HUES6 (cell line): Measurements from ENCODE around the gene AP1B1.
A peak's percentile ranks its signal among the peaks of the same experiment; 100 is the strongest.
"Not testable (repeated sequence)": the region's sequence is repeated elsewhere in the genome, so short reads cannot be mapped to it uniquely, and the experiment has no call there.

Experiments used
- H3K27ac ChIP-seq: 2 replicates; pipeline ENCODE4 v1.7.0; 2013; ENCODE audit warnings: low read depth, mild to moderate bottlenecking, low read length, inconsistent platforms
- H3K27me3 ChIP-seq: 2 replicates; pipeline ENCODE4 v1.6.1; 2013; ENCODE audit warnings: low read length; ENCODE audit not compliant: control insufficient read depth, insufficient read depth
- H3K36me3 ChIP-seq: 2 replicates; pipeline ENCODE4 v1.6.1; 2013; ENCODE audit warnings: low read length; ENCODE audit not compliant: control insufficient read depth, insufficient read depth
- H3K4me1 ChIP-seq: 2 replicates; pipeline ENCODE4 v1.6.1; 2013; ENCODE audit warnings: low read length; ENCODE audit not compliant: control insufficient read depth, insufficient read depth
- H3K4me3 ChIP-seq: 2 replicates; pipeline ENCODE4 v1.5.1; 2013; ENCODE audit warnings: low read depth, low read length
- H3K9ac ChIP-seq: one replicate; pipeline ENCODE4 v1.6.1; 2013; ENCODE audit warnings: mild to moderate bottlenecking, low read length
- H3K9me3 ChIP-seq: 2 replicates; pipeline ENCODE4 v1.6.1; 2013; ENCODE audit warnings: low read depth, low read length; ENCODE audit not compliant: control insufficient read depth, insufficient read depth

Gene AP1B1

GRCh38 chr22:29387921-29388758 lies at the start of gene AP1B1:
AP1B1 (minus strand) TSS chr22:29388570; CDS start chr22:29367243, 21,327 bp downstream.
- H3K9me3 ChIP-seq, result no peaks in the 10 kb centered on the region
- H3K9ac ChIP-seq, result peak within 1 kb of the TSS; percentile 72
- H3K27me3 ChIP-seq, result no peaks in the 10 kb centered on the region
- peak within 1 kb of the TSS; percentile 37; the same call in 1 of the 2 replicates for H3K27ac ChIP-seq
- peak within 1 kb of the TSS; percentile 82 for H3K4me3 ChIP-seq
- H3K4me1 ChIP-seq, result peaks cover 8% of the 10 kb centered on the region; the same call in 1 of the 2 replicates
- H3K36me3 ChIP-seq, result no peaks in the 10 kb centered on the region; the same call in 1 of the 2 replicates

GRCh38 chr22:29435236-29436136 lies 47.1 kb upstream of the AP1B1 start:
- H3K36me3 ChIP-seq, result no peaks in the 10 kb centered on the region
- H3K9ac ChIP-seq, result no peak overlapping the region
- no peaks in the 10 kb centered on the region for H3K27me3 ChIP-seq
- H3K9me3 ChIP-seq, result no peaks in the 10 kb centered on the region
- H3K27ac ChIP-seq, result no peak overlapping the region
- no peak overlapping the region for H3K4me3 ChIP-seq
- H3K4me1 ChIP-seq, result peaks cover 16% of the 10 kb centered on the region

- Histone ChIP-seq H3K9ac (no peak overlapping the region), H3K4me3 (no peak overlapping the region), H3K27me3 (no peaks in the 10 kb centered on the region), H3K4me1 (peaks cover 16% of the 10 kb centered on the region), H3K36me3 (no peaks in the 10 kb centered on the region), H3K27ac (no peak overlapping the region), H3K9me3 (no peaks in the 10 kb centered on the region)
Observed at GRCh38 chr22:29434288-29434687, 45.9 kb upstream of the AP1B1 start.

GRCh38 chr22:29433856-29434255 lies 45.5 kb upstream of the AP1B1 start:
- Histone ChIP-seq H3K9me3 (no peaks in the 10 kb centered on the region), H3K36me3 (no peaks in the 10 kb centered on the region), H3K27me3 (no peaks in the 10 kb centered on the region), H3K4me1 (peaks cover 16% of the 10 kb centered on the region), H3K9ac (no peak overlapping the region), H3K27ac (no peak overlapping the region), H3K4me3 (no peak overlapping the region)

GRCh38 chr22:29431986-29432385 lies 43.6 kb upstream of the AP1B1 start:
- Histone ChIP-seq H3K27me3 (no peaks in the 10 kb centered on the region), H3K9ac (no peak overlapping the region), H3K9me3 (no peaks in the 10 kb centered on the region), H3K4me1 (peaks cover 16% of the 10 kb centered on the region), H3K27ac (no peak overlapping the region), H3K36me3 (no peaks in the 10 kb centered on the region), H3K4me3 (no peak overlapping the region)

GRCh38 chr22:29427176-29427760 lies 38.9 kb upstream of the AP1B1 start:
- no peaks in the 10 kb centered on the region for H3K9me3 ChIP-seq
- H3K4me3 ChIP-seq, result no peak overlapping the region
- H3K27me3 ChIP-seq, result no peaks in the 10 kb centered on the region
- no peak overlapping the region for H3K27ac ChIP-seq
- no peaks in the 10 kb centered on the region for H3K36me3 ChIP-seq
- H3K9ac ChIP-seq, result no peak overlapping the region
- H3K4me1 ChIP-seq, result peaks cover 10% of the 10 kb centered on the region

- no peaks in the 10 kb centered on the region for H3K27me3 ChIP-seq
Observed at GRCh38 chr22:29426476-29426875, 38.1 kb upstream of the AP1B1 start.

GRCh38 chr22:29418704-29419103 lies 30.3 kb upstream of the AP1B1 start:
- H3K27me3 ChIP-seq, H3K4me3 ChIP-seq, H3K4me1 ChIP-seq, H3K27ac ChIP-seq, H3K9me3 ChIP-seq, H3K9ac ChIP-seq, H3K36me3 ChIP-seq: not testable (repeated sequence)

More at GRCh38 chr22:29426476-29426875, 38.1 kb upstream of the AP1B1 start:
- Histone ChIP-seq H3K27ac (no peak overlapping the region), H3K36me3 (no peaks in the 10 kb centered on the region), H3K9me3 (no peaks in the 10 kb centered on the region), H3K4me3 (no peak overlapping the region), H3K9ac (no peak overlapping the region), H3K4me1 (peaks cover 5% of the 10 kb centered on the region; the same call in 1 of the 2 replicates)

- not testable (repeated sequence) for H3K27me3 ChIP-seq, H3K36me3 ChIP-seq, H3K27ac ChIP-seq, H3K9me3 ChIP-seq, H3K4me1 ChIP-seq, H3K9ac ChIP-seq, H3K4me3 ChIP-seq
Observed at GRCh38 chr22:29414951-29415591, 26.7 kb upstream of the AP1B1 start.

- H3K36me3 ChIP-seq, H3K27ac ChIP-seq, H3K4me1 ChIP-seq, H3K4me3 ChIP-seq, H3K27me3 ChIP-seq, H3K9ac ChIP-seq, H3K9me3 ChIP-seq: not testable (repeated sequence)
Observed at GRCh38 chr22:29412772-29413171, 24.4 kb upstream of the AP1B1 start.
